Transverse colon (tissue), 4 donors: Measurements from ENCODE around the gene STARD3. TPM values are rescaled to one million over a fixed set of nuclear protein-coding genes. Genes with fewer than 3 reads are reported as not detected.

Experiments
- DNase-seq: peaks from one replicate; pipeline ENCODE4 v3.0.0-alpha.2; 2019
- H3K27ac ChIP-seq, 4 donors: fragments of 200-600 bp; sonication (generic); 2 replicates each; pipeline ENCODE4 v1.5.1; 2016 to 2018; ENCODE audit warnings: inconsistent platforms in 4 of 4
- H3K27me3 ChIP-seq: fragments of 200-600 bp; sonication (generic); 2 replicates; pipeline ENCODE4 v1.5.1; 2017; ENCODE audit warnings: inconsistent platforms
- H3K36me3 ChIP-seq, 4 donors: fragments of 200-600 bp; sonication (generic); 2 replicates each; pipeline ENCODE4 v1.5.1; 2017 to 2019; ENCODE audit warnings: inconsistent platforms in 4 of 4
- H3K4me1 ChIP-seq, 4 donors: fragments of 200-600 bp; sonication (generic); 2 replicates each; pipeline ENCODE4 v1.5.1; 2017 to 2020; ENCODE audit warnings: inconsistent platforms in 4 of 4
- H3K4me3 ChIP-seq, 4 donors: fragments of 200-600 bp; sonication (generic); 1 replicate in 1 of 4; 2 replicates in 3 of 4; pipeline versions ENCODE4 v1.5.1 to v1.6.1; 2017 to 2019; ENCODE audit warnings: inconsistent platforms in 4 of 4
- H3K9me3 ChIP-seq, 2 donors: fragments of 200-600 bp; sonication (generic); 2 replicates each; pipeline ENCODE4 v1.5.1; 2017 to 2019; ENCODE audit warnings: inconsistent platforms in 2 of 2
- EP300 ChIP-seq: sonication (generic); formaldehyde crosslinking; IDR thresholded peaks from one replicate; pipeline ENCODE4 v1.6.1; 2017; ENCODE audit warnings: antibody characterized with exemption, low read depth
- POLR2A ChIP-seq: fragments of 450-650 bp; IDR thresholded peaks from one replicate; pipeline ENCODE4 v1.6.1; 2016; ENCODE audit warnings: antibody characterized with exemption, mild to moderate bottlenecking, moderate library complexity
- POLR2AphosphoS5 ChIP-seq, 3 donors: sonication (generic); formaldehyde crosslinking; IDR thresholded peaks; one replicate each; pipeline ENCODE4 v1.6.1; 2016; ENCODE audit warnings: antibody characterized with exemption in 3 of 3
- WGBS, 2 donors: methylation state at CpG; one replicate each; pipeline ENCODE4 v1.1.5; 2018; ENCODE audit warnings: low coverage in 1 of 2; 5-methylcytosine and 5-hydroxymethylcytosine counted together
- in situ Hi-C, 4 donors: fragments of 200-750 bp; cut with MboI; loops; one replicate each; pipeline versions ENCODE4 v1.15.0 to v1.15.1; 2017; ENCODE audit warnings: low sequenced_read_pairs in 3 of 4, low pct_ligation_motif_present in 1 of 4, low pct_unique_long_range_greater_than_20kb in 1 of 4
- intact Hi-C: fragments of 100-400 bp; cut with DNase I; formaldehyde crosslinking; loops from one replicate; pipeline ENCODE4 v1.15.1; 2023; ENCODE audit warnings: low total_unique reads
- total RNA-seq, 4 donors: library from RNA; depleted of rRNA; stranded (reverse); fragments of >200 nt; gene quantifications; one replicate each; pipeline ENCODE4 v1.1.0, GENCODE V29; 2016
- TF ChIP-seq, protein P1 (sequence below), 5 experiments: fragments of 200-600 bp in 3 of 5; fragments of 450-650 bp in 2 of 5; sonication (generic) in 3 of 5; IDR thresholded peaks; 1 replicate in 2 of 5; 2 replicates in 3 of 5; pipeline ENCODE4 v1.5.1; 2016 to 2017; ENCODE audit warnings: antibody characterized with exemption in 5 of 5, inconsistent platforms in 3 of 5, mild to moderate bottlenecking in 2 of 5, moderate library complexity in 1 of 5

STARD3 gene
- total RNA-seq, 4 donors from 2014 or later, result 63.5 to 193 (median 73.2) TPM

DNA sequence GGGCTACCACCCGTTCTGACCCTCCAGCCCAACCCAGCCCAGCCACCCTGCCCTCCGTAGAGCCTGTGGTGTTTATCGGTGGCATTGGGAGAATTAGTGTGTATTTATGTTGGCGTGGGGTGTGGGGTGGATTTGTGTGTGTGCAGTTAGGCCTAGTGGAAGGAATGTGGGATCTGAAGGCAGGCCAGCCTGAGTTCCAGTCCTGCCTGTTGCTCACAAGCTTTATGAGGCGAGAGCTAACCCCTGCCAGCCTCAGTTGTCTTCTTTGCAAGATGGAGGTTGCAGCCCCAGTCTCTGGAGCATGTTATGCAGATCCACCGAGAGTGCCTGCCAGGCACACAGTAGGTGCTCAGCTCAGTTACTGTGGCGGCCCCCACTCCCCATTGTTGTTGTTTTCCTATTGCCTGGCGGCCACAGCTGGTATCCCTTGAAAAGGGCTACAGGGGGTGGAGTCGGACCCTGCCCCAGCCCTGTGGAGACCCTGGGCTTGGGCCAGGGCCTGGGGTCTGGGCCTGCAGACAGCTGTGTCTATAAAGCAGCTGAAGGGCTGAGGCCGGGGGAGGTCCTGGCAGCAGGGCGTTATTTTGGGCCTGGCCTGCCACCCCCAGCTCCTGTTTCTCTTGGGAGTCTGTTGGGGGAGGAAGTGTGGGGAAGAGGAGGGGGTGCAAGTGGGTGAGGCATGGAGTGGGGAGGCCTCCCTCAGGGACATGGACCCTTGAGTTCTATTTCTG lies 68.0 kb downstream of the STARD3 start:
- intact Hi-C loops (no loop called here), in situ Hi-C loops (no loop called here)
- H3K4me1 ChIP-seq, result peaks cover 38 to 66% (median 64%) of the 10 kb centered on the region in 4 donors
- peak overlapping the region; percentile 83 to 92 (median 90) for H3K27ac ChIP-seq
- H3K9me3 ChIP-seq, result no peaks in the 10 kb centered on the region
- H3K27me3 ChIP-seq, result peaks cover 3% of the 10 kb centered on the region
- no peak for TF ChIP-seq EP300
- TF ChIP-seq, protein P1, sequence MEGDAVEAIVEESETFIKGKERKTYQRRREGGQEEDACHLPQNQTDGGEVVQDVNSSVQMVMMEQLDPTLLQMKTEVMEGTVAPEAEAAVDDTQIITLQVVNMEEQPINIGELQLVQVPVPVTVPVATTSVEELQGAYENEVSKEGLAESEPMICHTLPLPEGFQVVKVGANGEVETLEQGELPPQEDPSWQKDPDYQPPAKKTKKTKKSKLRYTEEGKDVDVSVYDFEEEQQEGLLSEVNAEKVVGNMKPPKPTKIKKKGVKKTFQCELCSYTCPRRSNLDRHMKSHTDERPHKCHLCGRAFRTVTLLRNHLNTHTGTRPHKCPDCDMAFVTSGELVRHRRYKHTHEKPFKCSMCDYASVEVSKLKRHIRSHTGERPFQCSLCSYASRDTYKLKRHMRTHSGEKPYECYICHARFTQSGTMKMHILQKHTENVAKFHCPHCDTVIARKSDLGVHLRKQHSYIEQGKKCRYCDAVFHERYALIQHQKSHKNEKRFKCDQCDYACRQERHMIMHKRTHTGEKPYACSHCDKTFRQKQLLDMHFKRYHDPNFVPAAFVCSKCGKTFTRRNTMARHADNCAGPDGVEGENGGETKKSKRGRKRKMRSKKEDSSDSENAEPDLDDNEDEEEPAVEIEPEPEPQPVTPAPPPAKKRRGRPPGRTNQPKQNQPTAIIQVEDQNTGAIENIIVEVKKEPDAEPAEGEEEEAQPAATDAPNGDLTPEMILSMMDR (IDR thresholded peaks at IDR 0.05), result peak in 3 of 5 experiments; percentile 11 to 60 (median 33)
- no peak for TF ChIP-seq POLR2AphosphoS5 (IDR thresholded peaks at IDR 0.05)
- TF ChIP-seq POLR2A, result no peak
- H3K4me3 ChIP-seq, result no peak overlapping the region
- H3K36me3 ChIP-seq, result peaks cover 0 to 9% (median 3%) of the 10 kb centered on the region in 4 donors
- 48% methylated on average over 10 of the region's 11 CpGs; no CpG with 5 or more reads in 1 of the 2 donors for WGBS, 2 donors
- DNase-seq, result no peak

DNA sequence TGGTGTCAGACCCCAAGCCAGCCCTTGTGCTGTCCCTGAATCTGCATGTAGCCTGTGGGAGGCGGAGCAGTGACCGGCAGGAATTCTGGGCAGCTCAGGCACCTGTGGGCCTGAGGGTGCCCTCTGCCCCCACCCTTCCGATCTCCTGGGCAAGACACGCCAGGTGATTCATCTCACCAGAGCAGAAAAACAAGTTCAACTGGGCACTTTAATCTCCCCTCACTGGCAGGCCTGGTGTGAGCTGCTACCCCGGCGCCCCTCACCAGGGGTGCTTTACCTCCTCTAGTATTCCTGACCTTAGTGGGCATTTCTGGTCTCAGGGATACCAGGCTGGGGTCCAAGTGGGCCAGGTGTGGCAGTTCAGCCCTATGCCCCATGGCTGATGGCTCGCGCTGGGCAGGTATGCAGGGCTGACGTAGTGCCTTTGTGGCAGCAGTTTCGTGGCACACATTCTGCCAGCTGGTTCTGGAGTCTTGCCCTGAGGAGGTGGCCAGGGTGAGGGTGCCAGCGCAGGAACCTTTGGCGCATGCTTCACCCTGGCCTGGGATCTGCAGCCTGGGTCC lies 68.9 kb downstream of the STARD3 start:
- Histone ChIP-seq H3K9me3 (no peaks in the 10 kb centered on the region), H3K27me3 (no peaks in the 10 kb centered on the region), H3K36me3 (peaks cover 0 to 17% (median 3%) of the 10 kb centered on the region in 4 donors), H3K27ac (peak overlapping the region; percentile 83 to 92 (median 90)), H3K4me1 (peaks cover 38 to 65% (median 64%) of the 10 kb centered on the region in 4 donors), H3K4me3 (peak overlapping the region in 1 of 4 donors; percentile 6)
- TF ChIP-seq POLR2A (peak; percentile 18), POLR2AphosphoS5 (IDR thresholded peaks at IDR 0.05) (peak in 2 of 3 donors; percentile 66 to 68), EP300 (no peak)
- TF ChIP-seq, protein P1 (IDR thresholded peaks at IDR 0.05), result peak in 2 of 5 experiments; percentile 18 to 37
- intact Hi-C loops, result no loop called here
- peak; percentile 78 for DNase-seq
- 52% methylated on average over 8 of the region's 12 CpGs; no CpG with 5 or more reads in 1 of the 2 donors for WGBS, 2 donors
- in situ Hi-C loops, result no loop called here

DNA sequence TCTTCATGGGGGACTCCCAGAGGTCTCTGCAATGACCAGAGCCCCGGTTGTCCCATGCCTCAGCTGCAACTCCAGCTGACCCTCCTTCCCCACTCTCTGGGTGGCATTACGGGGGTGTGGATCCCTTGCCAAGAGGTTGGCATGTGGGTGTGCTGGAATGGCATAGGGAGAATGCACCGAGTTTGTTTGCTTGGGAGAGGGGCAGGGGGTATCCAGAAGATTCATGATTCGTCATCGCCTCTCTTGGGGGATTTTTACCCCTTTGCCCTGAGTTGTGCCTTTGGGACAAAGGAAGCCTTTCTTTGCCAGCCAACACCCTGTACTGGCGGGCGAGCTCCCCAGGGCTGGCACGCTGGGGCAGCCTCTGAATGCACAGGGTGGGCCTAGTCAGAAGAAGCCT lies 69.4 kb downstream of the STARD3 start:
- intact Hi-C loops (no loop called here), in situ Hi-C loops (no loop called here)
- peak overlapping the region in 1 of 4 donors; percentile 6 for H3K4me3 ChIP-seq
- peaks cover 0 to 21% (median 3%) of the 10 kb centered on the region in 4 donors for H3K36me3 ChIP-seq
- peaks cover 38 to 64% (median 64%) of the 10 kb centered on the region in 4 donors for H3K4me1 ChIP-seq
- no peaks in the 10 kb centered on the region for H3K27me3 ChIP-seq
- no peaks in the 10 kb centered on the region for H3K9me3 ChIP-seq
- TF ChIP-seq EP300, result no peak
- TF ChIP-seq POLR2A, result no peak
- TF ChIP-seq, protein P1 (IDR thresholded peaks at IDR 0.05), result no peak
- TF ChIP-seq POLR2AphosphoS5 (IDR thresholded peaks at IDR 0.05), result no peak
- peak overlapping the region; percentile 83 to 92 (median 90) for H3K27ac ChIP-seq
- 45% methylated on average over 7 of the region's 8 CpGs; no CpG with 5 or more reads in 1 of the 2 donors for WGBS, 2 donors
- no peak for DNase-seq

DNA sequence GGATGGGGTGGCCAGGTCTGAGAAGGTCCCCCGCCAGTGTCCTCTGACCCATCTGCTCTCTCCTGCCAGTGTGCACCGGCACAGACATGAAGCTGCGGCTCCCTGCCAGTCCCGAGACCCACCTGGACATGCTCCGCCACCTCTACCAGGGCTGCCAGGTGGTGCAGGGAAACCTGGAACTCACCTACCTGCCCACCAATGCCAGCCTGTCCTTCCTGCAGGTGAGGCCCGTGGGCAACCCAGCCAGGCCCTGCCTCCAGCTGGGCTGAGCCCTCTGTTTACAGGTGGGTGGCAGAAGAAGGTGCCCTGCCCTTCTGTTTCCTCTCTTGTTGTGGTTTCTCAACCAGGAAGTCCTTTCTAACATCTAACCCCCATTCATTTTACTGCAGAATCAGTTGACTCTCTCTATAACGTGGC lies 70.0 kb downstream of the STARD3 start:
- H3K27ac ChIP-seq, result peak overlapping the region; percentile 83 to 92 (median 90)
- no peak overlapping the region for H3K4me3 ChIP-seq
- 60% methylated on average over 7 of the region's 7 CpGs; no CpG with 5 or more reads in 1 of the 2 donors for WGBS, 2 donors
- intact Hi-C loops, result no loop called here
- H3K36me3 ChIP-seq, result peaks cover 0 to 24% (median 3%) of the 10 kb centered on the region in 4 donors
- peaks cover 34 to 62% (median 60%) of the 10 kb centered on the region in 4 donors for H3K4me1 ChIP-seq
- H3K27me3 ChIP-seq, result no peaks in the 10 kb centered on the region
- H3K9me3 ChIP-seq, result no peaks in the 10 kb centered on the region
- peak; percentile 28 to 62 (median 43) for TF ChIP-seq POLR2AphosphoS5 (IDR thresholded peaks at IDR 0.05)
- TF ChIP-seq EP300, result no peak
- TF ChIP-seq, protein P1 (IDR thresholded peaks at IDR 0.05), result no peak
- peak; percentile 50 for TF ChIP-seq POLR2A
- in situ Hi-C loops, result no loop called here
- peak; percentile 73 for DNase-seq
